Nephron progenitor cell (in vitro differentiated cells): Measurements from ENCODE around the gene FRMD6.
"Not testable (repeated sequence)": the region's sequence is repeated elsewhere in the genome, so short reads cannot be mapped to it uniquely, and the experiment has no call there.

Experiments
- DNase-seq: peaks from one replicate; pipeline ENCODE4 v3.0.0; 2021
- H3K27ac Mint-ChIP-seq: 2 replicates; pipeline ENCODE4 v1.8.0; 2021; ENCODE audit warnings: mild to moderate bottlenecking, moderate library complexity, mixed read lengths
- H3K27me3 Mint-ChIP-seq: 2 replicates; pipeline ENCODE4 v1.8.0; 2021; ENCODE audit warnings: mild to moderate bottlenecking, low read depth, mixed read lengths; ENCODE audit not compliant: poor library complexity
- H3K36me3 Mint-ChIP-seq: 2 replicates; pipeline ENCODE4 v1.8.0; 2021; ENCODE audit warnings: low read depth, mixed read lengths
- H3K4me1 Mint-ChIP-seq: 2 replicates; pipeline ENCODE4 v1.8.0; 2021; ENCODE audit warnings: mixed read lengths
- H3K4me3 Mint-ChIP-seq: 2 replicates; pipeline ENCODE4 v1.8.0; 2021; ENCODE audit warnings: mild to moderate bottlenecking, moderate library complexity, mixed read lengths
- H3K9me3 Mint-ChIP-seq: 2 replicates; pipeline ENCODE4 v1.8.0; 2021; ENCODE audit warnings: mild to moderate bottlenecking, moderate library complexity, mixed read lengths
- CTCF ChIP-seq: fragments of 200-600 bp; sonication (generic); IDR thresholded peaks from 2 replicates; pipeline ENCODE4 v1.5.0; 2021; ENCODE audit warnings: antibody characterized with exemption

The FRMD6 gene

GRCh38 chr14:51744372-51745130 is 92.8 kb downstream of the FRMD6 start:
- no peaks in the 10 kb centered on the region for H3K36me3 Mint-ChIP-seq
- no peak for TF ChIP-seq CTCF
- peaks cover 4% of the 10 kb centered on the region for H3K27me3 Mint-ChIP-seq
- H3K4me3 Mint-ChIP-seq, result no peak overlapping the region
- DNase-seq, result no peak
- H3K27ac Mint-ChIP-seq, result no peak overlapping the region
- peaks cover 10% of the 10 kb centered on the region for H3K4me1 Mint-ChIP-seq
- no peaks in the 10 kb centered on the region for H3K9me3 Mint-ChIP-seq

GRCh38 chr14:51746823-51747222 is 95.1 kb downstream of the FRMD6 start:
- H3K4me3 Mint-ChIP-seq, H3K36me3 Mint-ChIP-seq, H3K27ac Mint-ChIP-seq, H3K9me3 Mint-ChIP-seq, DNase-seq, H3K27me3 Mint-ChIP-seq: not testable (repeated sequence)
- peaks cover 14% of the 10 kb centered on the region for H3K4me1 Mint-ChIP-seq

GRCh38 chr14:51750542-51750941 is 98.8 kb downstream of the FRMD6 start:
- peaks cover 14% of the 10 kb centered on the region for H3K4me1 Mint-ChIP-seq
- no peak overlapping the region for H3K27ac Mint-ChIP-seq
- peaks cover 15% of the 10 kb centered on the region for H3K27me3 Mint-ChIP-seq
- no peak overlapping the region for H3K4me3 Mint-ChIP-seq
- TF ChIP-seq CTCF, result no peak
- peak; percentile 10 for DNase-seq
- no peaks in the 10 kb centered on the region for H3K36me3 Mint-ChIP-seq
- no peaks in the 10 kb centered on the region for H3K9me3 Mint-ChIP-seq

- not testable (repeated sequence) for H3K9me3 Mint-ChIP-seq, H3K4me3 Mint-ChIP-seq, DNase-seq, H3K36me3 Mint-ChIP-seq, H3K27ac Mint-ChIP-seq
- H3K4me1 Mint-ChIP-seq, result peaks cover 14% of the 10 kb centered on the region
- H3K27me3 Mint-ChIP-seq, result peaks cover 24% of the 10 kb centered on the region
These were observed 100.1 kb downstream of the FRMD6 start for GRCh38 chr14:51751611-51752345.

DNA sequence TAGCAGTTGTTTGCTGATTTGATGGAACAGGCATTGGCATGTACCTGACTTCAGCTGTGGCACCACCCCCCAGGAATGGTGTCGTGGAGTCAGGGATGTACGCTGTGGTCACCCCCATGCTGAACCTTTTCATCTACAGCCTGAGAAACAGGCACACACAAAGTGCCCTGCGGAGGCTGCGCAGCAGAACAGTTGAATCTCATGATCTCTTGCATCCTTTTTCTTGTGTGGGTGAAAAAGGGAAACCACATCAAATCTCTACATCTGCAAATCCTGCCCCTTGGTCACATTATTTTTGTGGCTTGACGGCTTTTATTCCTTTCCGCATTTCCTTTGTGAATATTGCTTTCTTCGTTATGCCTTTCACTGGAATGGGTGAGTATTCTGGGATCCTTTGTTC is 106.0 kb downstream of the FRMD6 start:
- H3K4me3 Mint-ChIP-seq, H3K4me1 Mint-ChIP-seq, H3K9me3 Mint-ChIP-seq, H3K36me3 Mint-ChIP-seq, DNase-seq, H3K27ac Mint-ChIP-seq: not testable (repeated sequence)
- peaks cover 22% of the 10 kb centered on the region for H3K27me3 Mint-ChIP-seq

DNA sequence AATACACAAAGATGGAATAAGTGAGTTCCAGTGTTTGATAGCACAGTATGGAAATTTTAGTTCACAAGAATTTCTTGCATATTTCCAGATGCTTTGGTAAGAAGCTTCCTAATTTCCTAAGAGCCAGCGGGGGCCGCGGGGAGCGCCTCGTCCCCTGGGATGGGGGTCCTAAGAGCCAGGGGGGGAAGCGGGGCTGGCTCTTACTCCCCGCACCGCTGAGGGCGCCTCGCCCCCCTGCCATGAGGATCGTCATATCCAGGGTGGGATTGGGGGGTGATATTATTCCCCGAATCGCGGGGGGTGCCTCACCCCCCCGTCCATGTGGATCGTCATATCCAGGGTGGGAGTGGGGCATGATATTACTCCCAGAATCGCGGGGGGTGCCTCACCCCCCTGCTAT is 108.2 kb downstream of the FRMD6 start:
- DNase-seq, result no peak

GRCh38 chr14:51765726-51766125 is 114.0 kb downstream of the FRMD6 start:
- H3K27me3 Mint-ChIP-seq, result peaks cover 12% of the 10 kb centered on the region
- not testable (repeated sequence) for H3K36me3 Mint-ChIP-seq, DNase-seq, H3K4me1 Mint-ChIP-seq, H3K27ac Mint-ChIP-seq, H3K9me3 Mint-ChIP-seq, H3K4me3 Mint-ChIP-seq

More for the DNA sequence above, 108.2 kb downstream of the FRMD6 start:
- Mint-ChIP-seq H3K4me3 (no peak overlapping the region), H3K36me3 (no peaks in the 10 kb centered on the region), H3K4me1 (no peaks in the 10 kb centered on the region), H3K27ac (no peak overlapping the region), H3K9me3 (no peaks in the 10 kb centered on the region), H3K27me3 (peaks cover 16% of the 10 kb centered on the region)
- no peak for TF ChIP-seq CTCF

DNA sequence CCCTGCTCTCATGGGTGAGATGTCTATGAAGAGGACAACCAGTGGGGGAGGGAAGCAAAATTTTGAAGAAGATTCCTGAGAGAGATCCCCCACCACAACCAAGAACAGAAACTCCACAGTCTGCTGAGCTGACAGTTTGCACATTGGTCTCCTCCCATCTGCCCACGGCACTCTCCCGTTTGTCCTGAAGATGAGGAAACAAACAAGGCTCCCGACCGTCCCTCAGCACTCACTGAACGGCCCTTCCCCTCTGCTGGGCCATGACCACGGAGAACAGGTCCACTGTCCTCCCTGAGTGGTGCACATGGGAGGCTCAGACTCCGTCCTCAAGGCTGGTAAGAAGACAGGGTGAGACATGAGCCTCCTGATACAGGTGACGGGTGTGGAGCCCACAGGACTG is 114.9 kb downstream of the FRMD6 start:
- not testable (repeated sequence) for H3K4me3 Mint-ChIP-seq, DNase-seq, H3K4me1 Mint-ChIP-seq, H3K27ac Mint-ChIP-seq, H3K36me3 Mint-ChIP-seq, H3K9me3 Mint-ChIP-seq
- peaks cover 12% of the 10 kb centered on the region for H3K27me3 Mint-ChIP-seq

GRCh38 chr14:51769261-51769660 is 117.6 kb downstream of the FRMD6 start:
- H3K4me3 Mint-ChIP-seq, H3K36me3 Mint-ChIP-seq, H3K9me3 Mint-ChIP-seq, H3K4me1 Mint-ChIP-seq, H3K27ac Mint-ChIP-seq, DNase-seq: not testable (repeated sequence)
- H3K27me3 Mint-ChIP-seq, result peaks cover 12% of the 10 kb centered on the region
